Nephron progenitor cell (in vitro differentiated cells): Measurements from ENCODE around the gene P2RX1.

Experiments used
- DNase-seq: peaks from one replicate; pipeline ENCODE4 v3.0.0; 2021
- H3K27ac Mint-ChIP-seq: 2 replicates; pipeline ENCODE4 v1.8.0; 2021; ENCODE audit warnings: mild to moderate bottlenecking, moderate library complexity, mixed read lengths
- H3K27me3 Mint-ChIP-seq: 2 replicates; pipeline ENCODE4 v1.8.0; 2021; ENCODE audit warnings: mild to moderate bottlenecking, low read depth, mixed read lengths; ENCODE audit not compliant: poor library complexity
- H3K36me3 Mint-ChIP-seq: 2 replicates; pipeline ENCODE4 v1.8.0; 2021; ENCODE audit warnings: low read depth, mixed read lengths
- H3K4me1 Mint-ChIP-seq: 2 replicates; pipeline ENCODE4 v1.8.0; 2021; ENCODE audit warnings: mixed read lengths
- H3K4me3 Mint-ChIP-seq: 2 replicates; pipeline ENCODE4 v1.8.0; 2021; ENCODE audit warnings: mild to moderate bottlenecking, moderate library complexity, mixed read lengths
- H3K9me3 Mint-ChIP-seq: 2 replicates; pipeline ENCODE4 v1.8.0; 2021; ENCODE audit warnings: mild to moderate bottlenecking, moderate library complexity, mixed read lengths
- CTCF ChIP-seq: fragments of 200-600 bp; sonication (generic); IDR thresholded peaks from 2 replicates; pipeline ENCODE4 v1.5.0; 2021; ENCODE audit warnings: antibody characterized with exemption

The P2RX1 gene

GRCh38 chr17:3954086-3954485, 37.8 kb upstream of the P2RX1 start:
- no peak overlapping the region for H3K27ac Mint-ChIP-seq

GRCh38 chr17:3953542-3953941, 37.3 kb upstream of the P2RX1 start:
- H3K4me1 Mint-ChIP-seq: peaks cover 8% of the 10 kb centered on the region
- peaks cover 21% of the 10 kb centered on the region for H3K27me3 Mint-ChIP-seq
- no peak for TF ChIP-seq CTCF
- H3K27ac Mint-ChIP-seq: no peak overlapping the region
- no peak for DNase-seq
- H3K9me3 Mint-ChIP-seq: no peaks in the 10 kb centered on the region
- no peaks in the 10 kb centered on the region for H3K36me3 Mint-ChIP-seq
- H3K4me3 Mint-ChIP-seq: no peak overlapping the region

More at GRCh38 chr17:3954086-3954485, 37.8 kb upstream of the P2RX1 start:
- H3K4me3 Mint-ChIP-seq: no peak overlapping the region
- H3K4me1 Mint-ChIP-seq: peaks cover 10% of the 10 kb centered on the region
- peaks cover 21% of the 10 kb centered on the region for H3K27me3 Mint-ChIP-seq
- DNase-seq: no peak
- no peaks in the 10 kb centered on the region for H3K36me3 Mint-ChIP-seq
- no peaks in the 10 kb centered on the region for H3K9me3 Mint-ChIP-seq
- TF ChIP-seq CTCF: no peak

GRCh38 chr17:3952186-3952585, 35.9 kb upstream of the P2RX1 start:
- peaks cover 14% of the 10 kb centered on the region for H3K27me3 Mint-ChIP-seq
- no peak for TF ChIP-seq CTCF
- no peaks in the 10 kb centered on the region for H3K9me3 Mint-ChIP-seq
- H3K27ac Mint-ChIP-seq: no peak overlapping the region
- no peak overlapping the region for H3K4me3 Mint-ChIP-seq
- H3K4me1 Mint-ChIP-seq: peaks cover 8% of the 10 kb centered on the region
- H3K36me3 Mint-ChIP-seq: no peaks in the 10 kb centered on the region
- DNase-seq: no peak

- TF ChIP-seq CTCF: no peak
- H3K4me3 Mint-ChIP-seq: no peak overlapping the region
- no peak overlapping the region for H3K27ac Mint-ChIP-seq
- H3K4me1 Mint-ChIP-seq: peaks cover 4% of the 10 kb centered on the region
- H3K36me3 Mint-ChIP-seq: no peaks in the 10 kb centered on the region
- peaks cover 6% of the 10 kb centered on the region for H3K27me3 Mint-ChIP-seq
- H3K9me3 Mint-ChIP-seq: no peaks in the 10 kb centered on the region
- no peak for DNase-seq
Measured at GRCh38 chr17:3951420-3951819, 35.2 kb upstream of the P2RX1 start.

- Mint-ChIP-seq H3K27ac (no peak overlapping the region), H3K27me3 (peaks cover 2% of the 10 kb centered on the region), H3K9me3 (no peaks in the 10 kb centered on the region), H3K36me3 (no peaks in the 10 kb centered on the region), H3K4me3 (no peak overlapping the region), H3K4me1 (no peaks in the 10 kb centered on the region)
- no peak for DNase-seq
- TF ChIP-seq CTCF: no peak
Measured at GRCh38 chr17:3951003-3951402, 34.7 kb upstream of the P2RX1 start.

- peaks cover 4% of the 10 kb centered on the region for H3K4me1 Mint-ChIP-seq
- H3K9me3 Mint-ChIP-seq: no peaks in the 10 kb centered on the region
- no peaks in the 10 kb centered on the region for H3K36me3 Mint-ChIP-seq
- no peak for DNase-seq
- no peak overlapping the region for H3K27ac Mint-ChIP-seq
- H3K27me3 Mint-ChIP-seq: peaks cover 3% of the 10 kb centered on the region
- no peak for TF ChIP-seq CTCF
- H3K4me3 Mint-ChIP-seq: no peak overlapping the region
Measured at GRCh38 chr17:3950584-3950983, 34.3 kb upstream of the P2RX1 start.
